Liver (tissue), 9 donors: ENCODE measurements around the gene C3orf20. TPM values are rescaled to one million over a fixed set of nuclear protein-coding genes. Genes with fewer than 3 reads are reported as not detected.

ENCODE experiments used
- DNase-seq: peaks from one replicate; pipeline ENCODE4 v3.0.0-alpha.2; 2017; ENCODE audit warnings: low spot score
- H3K27ac ChIP-seq, 2 donors: one replicate each; pipeline ENCODE4 v1.7.0; 2013; ENCODE audit warnings: inconsistent platforms in 2 of 2, low read length in 2 of 2, control low read depth in 1 of 2, low read depth in 1 of 2, mild to moderate bottlenecking in 1 of 2
- H3K27me3 ChIP-seq, 4 donors: one replicate each; pipeline versions ENCODE4 v1.6.1 to v1.7.0; 2013; ENCODE audit warnings: low read length in 3 of 4, inconsistent platforms in 1 of 4, mild to moderate bottlenecking in 1 of 4, moderate library complexity in 1 of 4; ENCODE audit not compliant: control insufficient read depth in 4 of 4, insufficient read depth in 4 of 4
- H3K36me3 ChIP-seq, 4 donors: one replicate each; pipeline versions ENCODE4 v1.6.1 to v1.7.0; 2013; ENCODE audit warnings: low read length in 3 of 4, mild to moderate bottlenecking in 3 of 4, low read depth in 1 of 4, moderate library complexity in 1 of 4; ENCODE audit not compliant: control insufficient read depth in 4 of 4, insufficient read depth in 3 of 4
- H3K4me1 ChIP-seq, 4 donors: one replicate each; pipeline versions ENCODE4 v1.6.1 to v1.7.0; 2013; ENCODE audit warnings: low read length in 3 of 4, mild to moderate bottlenecking in 3 of 4, moderate library complexity in 1 of 4; ENCODE audit not compliant: control insufficient read depth in 4 of 4, insufficient read depth in 4 of 4
- H3K4me3 ChIP-seq, 3 donors: one replicate each; pipeline versions ENCODE4 v1.6.1 to v1.7.0; 2013; ENCODE audit warnings: low read length in 3 of 3, control low read depth in 1 of 3, low read depth in 1 of 3, mild to moderate bottlenecking in 1 of 3
- H3K9ac ChIP-seq, 2 donors: one replicate each; pipeline ENCODE4 v1.7.0; 2013; ENCODE audit warnings: low read length in 2 of 2, mild to moderate bottlenecking in 2 of 2, moderate library complexity in 2 of 2, control low read depth in 1 of 2, low read depth in 1 of 2
- H3K9me3 ChIP-seq, 4 donors: one replicate each; pipeline versions ENCODE4 v1.6.1 to v1.7.0; 2013; ENCODE audit warnings: low read length in 3 of 4; ENCODE audit not compliant: control insufficient read depth in 4 of 4
- CTCF ChIP-seq: fragments of 150-350 bp; IDR thresholded peaks from 2 replicates; pipeline ENCODE4 v1.5.1; 2017; ENCODE audit warnings: improper control_type of control experiment, low read depth, low read length; ENCODE audit not compliant: missing input control
- EGR1 ChIP-seq, 2 donors: IDR thresholded peaks; 2 replicates each; pipeline ENCODE4 v1.6.1; 2016 to 2018; ENCODE audit warnings: antibody characterized with exemption in 2 of 2, low read depth in 2 of 2
- FOXA1 ChIP-seq: IDR thresholded peaks from 2 replicates; pipeline ENCODE4 v1.6.1; 2016; ENCODE audit warnings: antibody characterized with exemption
- FOXA2 ChIP-seq: IDR thresholded peaks from 2 replicates; pipeline ENCODE4 v1.6.1; 2016; ENCODE audit warnings: antibody characterized with exemption
- GABPA ChIP-seq, 2 donors: IDR thresholded peaks in 1 of 2; conservative IDR thresholded peaks in 1 of 2; 2 replicates each; pipeline ENCODE4 v1.6.1; 2016; ENCODE audit warnings: antibody characterized with exemption in 2 of 2, mild to moderate bottlenecking in 1 of 2, moderate library complexity in 1 of 2
- HNF4A ChIP-seq, 2 donors: conservative IDR thresholded peaks; 2 replicates each; pipeline ENCODE4 v1.6.1; 2016; ENCODE audit warnings: antibody characterized with exemption in 2 of 2, mild to moderate bottlenecking in 2 of 2
- HNF4G ChIP-seq: IDR thresholded peaks from 2 replicates; pipeline ENCODE4 v1.6.1; 2016; ENCODE audit warnings: antibody characterized with exemption
- JUND ChIP-seq, 2 donors: IDR thresholded peaks; 2 replicates each; pipeline ENCODE4 v1.6.1; 2016; ENCODE audit warnings: antibody characterized with exemption in 2 of 2
- NR2F2 ChIP-seq: IDR thresholded peaks from 2 replicates; pipeline ENCODE4 v1.6.1; 2016; ENCODE audit warnings: antibody characterized with exemption
- RAD21 ChIP-seq, 2 donors: IDR thresholded peaks; 2 replicates each; pipeline ENCODE4 v1.6.1; 2016; ENCODE audit warnings: antibody characterized with exemption in 2 of 2, mild to moderate bottlenecking in 2 of 2
- REST ChIP-seq: IDR thresholded peaks from 2 replicates; pipeline ENCODE4 v1.6.1; 2016; ENCODE audit warnings: antibody characterized with exemption, mild to moderate bottlenecking
- RXRA ChIP-seq, 2 donors: IDR thresholded peaks; 2 replicates each; pipeline ENCODE4 v1.6.1; 2017 to 2018; ENCODE audit warnings: antibody characterized with exemption in 2 of 2, mild to moderate bottlenecking in 1 of 2
- SP1 ChIP-seq: IDR thresholded peaks from 2 replicates; pipeline ENCODE4 v1.6.1; 2018; ENCODE audit warnings: antibody characterized with exemption, mild to moderate bottlenecking
- TAF1 ChIP-seq: conservative IDR thresholded peaks from 2 replicates; pipeline ENCODE4 v1.6.1; 2016; ENCODE audit warnings: antibody characterized with exemption, mild to moderate bottlenecking
- YY1 ChIP-seq: IDR thresholded peaks from 2 replicates; pipeline ENCODE4 v1.6.1; 2016; ENCODE audit warnings: antibody characterized with exemption, mild to moderate bottlenecking
- ZBTB33 ChIP-seq: IDR thresholded peaks from 2 replicates; pipeline ENCODE4 v1.6.1; 2016; ENCODE audit warnings: antibody characterized with exemption
- WGBS: extraction: QIAGEN DNeasy Blood & Tissue Kit; methylation state at CpG from one replicate; pipeline ENCODE4 v1.1.7; 2013; 5-methylcytosine and 5-hydroxymethylcytosine counted together
- polyA plus RNA-seq, 2 donors: library from polyadenylated mRNA; stranded (reverse) in 1 of 2; unstranded in 1 of 2; fragments of 200-250 nt in 1 of 2; fragments of >200 nt in 1 of 2; fragmentation: Nextera tagmentation in 1 of 2; extraction: Ambion mirVana in 1 of 2; gene quantifications; one replicate each; pipeline versions ENCODE4 v1.2.1 to v1.2.3, GENCODE V29; 2013 to 2015
- total RNA-seq, 2 donors: library from RNA; depleted of rRNA; stranded (reverse); fragments of >200 nt; gene quantifications; one replicate each; pipeline ENCODE4 v1.2.3, GENCODE V29; 2014
- TF ChIP-seq, protein P1 (sequence below): IDR thresholded peaks from 2 replicates; pipeline ENCODE4 v1.6.1; 2016; ENCODE audit warnings: antibody characterized with exemption
- TF ChIP-seq, protein P2 (sequence below): IDR thresholded peaks from 2 replicates; pipeline ENCODE4 v1.6.1; 2016; ENCODE audit warnings: antibody characterized with exemption
- donor health status: healthy.
- donor health status: healthy.
- donor health status: healthy.
- donor health status: healthy.
- donor health status: healthy.

C3orf20 gene
- total and polyA plus RNA-seq, 4 donors, result 0.05 to 0.08 TPM; not detected in 2

DNA sequence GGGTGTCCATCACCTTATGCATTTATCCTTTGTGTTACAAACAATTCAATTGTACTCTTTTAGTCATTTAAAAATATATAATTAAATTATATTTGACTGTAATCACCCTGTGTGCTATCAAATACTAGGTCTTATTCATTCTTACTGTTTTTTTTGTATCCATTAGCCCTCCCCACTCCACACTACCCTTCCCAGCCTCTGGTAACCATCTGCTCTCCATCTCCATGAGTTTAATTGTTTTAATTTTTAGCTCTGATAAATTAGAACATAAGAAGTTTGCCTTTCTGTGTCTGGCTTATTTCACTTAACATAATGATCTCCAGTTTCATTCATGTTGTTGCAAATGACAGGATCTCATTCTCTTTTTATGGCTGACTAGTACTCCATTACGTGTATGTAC is 16.8 kb downstream of the C3orf20 start:
- no peak overlapping the region for H3K27ac ChIP-seq
- TF ChIP-seq JUND (IDR thresholded peaks at IDR 0.05), result no peak
- no peak for TF ChIP-seq GABPA (IDR thresholded peaks at IDR 0.05 in 1 of 2, conservative IDR thresholded peaks at IDR 0.05 in 1 of 2)
- no peak for TF ChIP-seq HNF4A (conservative IDR thresholded peaks at IDR 0.05)
- no peak for TF ChIP-seq REST
- TF ChIP-seq EGR1 (IDR thresholded peaks at IDR 0.05; ENCODE audit: low read depth in 2 of 2), result no peak
- TF ChIP-seq RXRA (IDR thresholded peaks at IDR 0.05), result no peak
- TF ChIP-seq YY1, result no peak
- no peak for TF ChIP-seq ZBTB33
- TF ChIP-seq FOXA1, result no peak
- TF ChIP-seq NR2F2, result no peak
- TF ChIP-seq, protein P1, sequence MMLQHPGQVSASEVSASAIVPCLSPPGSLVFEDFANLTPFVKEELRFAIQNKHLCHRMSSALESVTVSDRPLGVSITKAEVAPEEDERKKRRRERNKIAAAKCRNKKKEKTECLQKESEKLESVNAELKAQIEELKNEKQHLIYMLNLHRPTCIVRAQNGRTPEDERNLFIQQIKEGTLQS, result no peak
- TF ChIP-seq TAF1, result no peak
- no peak for TF ChIP-seq CTCF
- TF ChIP-seq SP1, result no peak
- TF ChIP-seq HNF4G, result no peak
- no peak for TF ChIP-seq RAD21 (IDR thresholded peaks at IDR 0.05)
- TF ChIP-seq, protein P2, sequence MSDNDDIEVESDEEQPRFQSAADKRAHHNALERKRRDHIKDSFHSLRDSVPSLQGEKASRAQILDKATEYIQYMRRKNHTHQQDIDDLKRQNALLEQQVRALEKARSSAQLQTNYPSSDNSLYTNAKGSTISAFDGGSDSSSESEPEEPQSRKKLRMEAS, result no peak
- no peak for TF ChIP-seq FOXA2
- H3K4me3 ChIP-seq, result no peak overlapping the region
- H3K4me1 ChIP-seq, result no peaks in the 10 kb centered on the region
- no peak overlapping the region for H3K9ac ChIP-seq
- WGBS, result 95% methylated on average over 1 of the region's 1 CpG
- H3K9me3 ChIP-seq, result no peaks in the 10 kb centered on the region
- H3K27me3 ChIP-seq, result no peaks in the 10 kb centered on the region
- DNase-seq, result no peak
- no peaks in the 10 kb centered on the region for H3K36me3 ChIP-seq
